ENCODE measurements around the gene EEF1AKMT1.

The EEF1AKMT1 gene

DNA sequence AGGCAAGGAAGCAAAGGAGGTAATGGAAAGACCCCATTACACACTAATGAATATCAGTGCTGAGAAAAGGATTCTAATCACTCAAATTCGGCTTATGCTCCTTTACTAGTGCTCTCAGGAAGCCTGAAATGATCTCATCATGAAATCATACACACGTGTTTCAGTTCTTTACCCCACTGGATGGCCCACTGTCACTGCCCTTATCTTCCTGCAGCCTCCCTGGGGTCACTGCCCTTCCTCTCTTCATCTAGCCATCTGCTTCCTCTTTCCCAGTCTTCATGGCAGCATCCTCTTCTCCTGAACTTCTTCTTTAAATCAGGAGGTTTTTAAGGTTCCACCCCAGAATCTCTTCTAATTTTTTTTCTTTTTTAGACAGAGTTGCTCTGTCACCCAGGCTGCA is 27.9 kb upstream of the EEF1AKMT1 start:
- no peaks in the 10 kb centered on the region for H3K27me3 Mint-ChIP-seq (ENCODE audit: low read depth)
- H3K9me3 Mint-ChIP-seq: no peaks in the 10 kb centered on the region
- no peak overlapping the region for H3K27ac Mint-ChIP-seq
- H3K4me1 Mint-ChIP-seq: no peaks in the 10 kb centered on the region
- H3K4me3 Mint-ChIP-seq: no peak overlapping the region
- no peak for TF ChIP-seq CTCF (IDR thresholded peaks at IDR 0.05; ENCODE audit: unreplicated experiment in 3 of 3)
- H3K36me3 Mint-ChIP-seq (ENCODE audit: low read depth): peaks cover 38% of the 10 kb centered on the region

DNA sequence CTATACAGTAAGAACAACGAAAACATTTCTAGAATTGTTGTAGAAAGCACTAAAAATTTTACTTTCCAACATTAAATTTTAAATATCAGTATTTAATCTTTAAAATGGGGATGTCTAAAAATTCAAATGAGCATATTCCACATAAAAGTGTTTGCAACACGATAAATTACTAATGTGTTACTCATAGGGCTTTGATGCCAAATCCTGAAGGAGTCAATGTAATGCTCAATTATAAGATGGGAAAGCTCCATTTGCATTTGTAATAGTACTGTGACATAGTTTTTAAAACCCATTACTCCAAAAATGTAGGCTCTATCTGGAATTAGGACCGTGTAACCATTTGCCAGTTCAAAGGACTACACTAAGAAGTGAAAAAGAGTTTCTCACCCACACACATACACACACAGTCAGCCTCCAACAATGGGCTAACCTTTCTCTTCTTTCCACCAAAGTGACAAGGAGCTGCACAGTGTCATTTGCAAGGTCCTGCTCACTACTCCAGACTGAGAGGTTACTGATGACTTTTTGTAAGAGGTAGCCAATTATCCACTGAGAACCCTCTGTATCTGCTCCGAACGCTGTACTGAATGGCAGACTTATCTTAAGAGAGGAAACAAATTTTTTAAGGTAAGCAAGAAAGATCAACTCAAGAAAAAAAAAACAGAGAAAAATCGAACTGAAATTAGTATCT is 26.1 kb upstream of the EEF1AKMT1 start:
- no peak overlapping the region for H3K27ac Mint-ChIP-seq
- H3K9me3 Mint-ChIP-seq: no peaks in the 10 kb centered on the region
- no peaks in the 10 kb centered on the region for H3K4me1 Mint-ChIP-seq
- H3K27me3 Mint-ChIP-seq (ENCODE audit: low read depth): no peaks in the 10 kb centered on the region
- TF ChIP-seq CTCF (IDR thresholded peaks at IDR 0.05; ENCODE audit: unreplicated experiment in 3 of 3): no peak
- H3K36me3 Mint-ChIP-seq (ENCODE audit: low read depth): peaks cover 43% of the 10 kb centered on the region
- no peak overlapping the region for H3K4me3 Mint-ChIP-seq

DNA sequence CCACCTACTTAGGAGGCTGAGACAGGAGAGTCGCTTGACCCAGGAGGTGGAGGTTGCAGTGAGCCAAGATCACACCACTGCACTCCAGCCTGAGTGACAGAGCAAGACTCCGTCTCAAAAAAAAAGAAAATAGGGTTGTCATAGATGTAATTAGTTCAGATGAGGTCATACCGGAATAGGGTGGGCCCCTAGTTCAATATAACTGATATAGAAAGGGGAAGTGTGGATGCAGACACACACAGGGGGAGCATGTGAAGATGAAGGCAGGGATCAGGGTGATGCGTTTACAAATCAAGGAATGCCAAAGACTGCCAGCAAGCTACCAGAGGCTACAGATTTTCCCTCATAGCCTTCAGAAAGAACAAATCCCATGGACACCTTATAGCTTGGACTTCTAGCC is 24.3 kb upstream of the EEF1AKMT1 start:
- no peaks in the 10 kb centered on the region for H3K4me1 Mint-ChIP-seq
- H3K4me3 Mint-ChIP-seq: no peak overlapping the region
- no peak overlapping the region for H3K27ac Mint-ChIP-seq
- H3K9me3 Mint-ChIP-seq: no peaks in the 10 kb centered on the region
- no peaks in the 10 kb centered on the region for H3K27me3 Mint-ChIP-seq (ENCODE audit: low read depth)
- H3K36me3 Mint-ChIP-seq (ENCODE audit: low read depth): peaks cover 60% of the 10 kb centered on the region
- TF ChIP-seq CTCF (IDR thresholded peaks at IDR 0.05; ENCODE audit: unreplicated experiment in 3 of 3): no peak

DNA sequence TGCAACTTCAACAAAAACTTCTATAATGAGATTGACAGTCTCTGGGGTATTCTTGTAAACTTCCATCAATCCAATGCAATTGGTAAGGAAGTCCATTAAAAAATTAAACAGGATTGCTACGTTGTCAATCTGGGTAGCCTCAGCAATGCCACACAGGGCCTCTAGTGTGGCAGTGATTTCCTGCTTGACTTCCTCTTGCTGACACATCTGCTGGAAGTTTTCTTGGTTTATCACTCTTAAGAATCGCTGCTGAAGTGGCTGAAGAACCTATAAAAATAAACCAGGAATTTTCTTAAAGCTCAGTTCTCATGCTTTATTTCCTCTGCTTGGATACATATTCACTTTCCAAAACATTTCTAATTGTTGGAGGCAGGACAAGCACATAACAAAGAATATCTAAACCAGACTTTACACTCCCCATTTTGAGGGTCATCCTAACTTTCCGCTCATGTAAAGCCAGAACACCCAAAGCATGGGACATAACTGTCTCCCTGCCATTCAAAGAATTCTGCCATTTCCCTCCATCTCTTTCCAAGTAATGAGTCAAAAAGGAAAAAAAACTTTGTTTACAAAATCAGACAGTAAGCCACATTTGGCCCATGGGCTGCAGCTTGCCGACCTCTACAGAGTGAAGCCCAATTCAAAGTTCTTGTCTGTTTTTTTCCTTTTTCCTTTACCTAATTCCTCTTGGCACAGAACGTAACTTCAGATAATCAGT is 23.2 kb upstream of the EEF1AKMT1 start:
- H3K4me3 Mint-ChIP-seq: no peak overlapping the region
- H3K27me3 Mint-ChIP-seq (ENCODE audit: low read depth): no peaks in the 10 kb centered on the region
- no peak overlapping the region for H3K27ac Mint-ChIP-seq
- H3K9me3 Mint-ChIP-seq: no peaks in the 10 kb centered on the region
- no peaks in the 10 kb centered on the region for H3K4me1 Mint-ChIP-seq
- peaks cover 63% of the 10 kb centered on the region for H3K36me3 Mint-ChIP-seq (ENCODE audit: low read depth)
- no peak for TF ChIP-seq CTCF (IDR thresholded peaks at IDR 0.05; ENCODE audit: unreplicated experiment in 3 of 3)

DNA sequence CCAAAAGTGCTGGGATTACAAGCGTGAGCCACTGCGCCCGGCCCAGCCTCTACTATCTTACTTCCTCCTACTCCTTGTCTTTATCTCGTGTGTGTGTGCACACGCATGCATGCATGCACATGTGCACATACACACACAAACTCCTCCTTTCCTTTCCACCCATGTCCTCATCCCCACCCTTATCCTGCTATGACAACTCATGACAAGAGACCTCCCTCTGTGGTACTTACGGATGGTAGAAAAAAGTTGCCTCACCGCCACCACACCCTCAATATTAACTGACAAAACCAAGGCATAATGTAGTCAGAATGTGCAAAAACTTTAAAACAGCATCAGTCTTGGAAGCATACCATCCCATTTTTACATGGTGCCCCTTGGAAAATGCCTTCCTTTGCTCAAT is 15.9 kb upstream of the EEF1AKMT1 start:
- no peak for TF ChIP-seq CTCF (IDR thresholded peaks at IDR 0.05; ENCODE audit: unreplicated experiment in 3 of 3)
- Mint-ChIP-seq H3K27ac (no peak overlapping the region), H3K9me3 (no peaks in the 10 kb centered on the region), H3K36me3 (ENCODE audit: low read depth) (peaks cover 49% of the 10 kb centered on the region), H3K27me3 (ENCODE audit: low read depth) (no peaks in the 10 kb centered on the region), H3K4me3 (no peak overlapping the region), H3K4me1 (no peaks in the 10 kb centered on the region)

GRCh38 chr13:20788312-20788711 is 14.6 kb upstream of the EEF1AKMT1 start:
- H3K9me3 Mint-ChIP-seq: no peaks in the 10 kb centered on the region
- no peak overlapping the region for H3K27ac Mint-ChIP-seq
- H3K27me3 Mint-ChIP-seq (ENCODE audit: low read depth): no peaks in the 10 kb centered on the region
- H3K4me3 Mint-ChIP-seq: no peak overlapping the region
- H3K4me1 Mint-ChIP-seq: no peaks in the 10 kb centered on the region
- peaks cover 49% of the 10 kb centered on the region for H3K36me3 Mint-ChIP-seq (ENCODE audit: low read depth)
- no peak for TF ChIP-seq CTCF (IDR thresholded peaks at IDR 0.05; ENCODE audit: unreplicated experiment in 3 of 3)

All from nephron (organoid).